IMR-90 (cell line): ENCODE data around the gene HS3ST5. TPM values are rescaled to one million over a fixed set of nuclear protein-coding genes. Genes with fewer than 3 reads are reported as not detected.
A peak's percentile ranks its signal among the peaks of the same experiment; 100 is the strongest.

ENCODE experiments used
- ATAC-seq: fragments of 200-7000 bp; cut with Tn5 transposase; 2 replicates; pipeline ENCODE4 v1.9.1; 2020; ENCODE audit warnings: low read depth, mild to moderate bottlenecking, moderate library complexity
- BruUV-seq: library from RNA; stranded (reverse); fragments of 400-500 nt; replicated peaks from 2 replicates; lab custom pipeline; 2021; lab: Mats Ljungman, UMichigan
- CTCF ChIA-PET: fragments of 300-600 bp; formaldehyde crosslinking; extraction: SDS; loops from one replicate; lab custom pipeline; 2021; ENCODE audit warnings: antibody characterized with exemption; lab: Yijun Ruan, JAX
- POLR2A ChIA-PET: fragments of 300-600 bp; sonication (Branson Sonifier 250); formaldehyde crosslinking; loops from one replicate; lab custom pipeline; 2022; ENCODE audit warnings: antibody characterized with exemption; ENCODE audit not compliant: unreplicated experiment; lab: Charles Lee
- DNase-seq: peaks from one replicate; pipeline ENCODE4 v3.0.0; 2013
- H2AFZ ChIP-seq: replicated peaks from 2 replicates; pipeline ENCODE3; 2013; ENCODE audit warnings: low read length, mild to moderate bottlenecking; ENCODE audit not compliant: poor library complexity
- H2AK5ac ChIP-seq: 2 replicates; pipeline ENCODE4 v1.6.1; 2013; ENCODE audit warnings: low read depth, low read length, inconsistent platforms
- H2AK9ac ChIP-seq: replicated peaks from 2 replicates; pipeline ENCODE3; 2013; ENCODE audit warnings: mild to moderate bottlenecking, low read depth, low read length, moderate library complexity; ENCODE audit not compliant: poor library complexity
- H2BK120ac ChIP-seq: 2 replicates; pipeline ENCODE4 v1.6.1; 2013; ENCODE audit warnings: low read depth, low read length, inconsistent platforms
- H2BK15ac ChIP-seq: 3 replicates; pipeline ENCODE4 v1.6.1; 2013; ENCODE audit warnings: low read depth, low read length, inconsistent platforms
- H2BK20ac ChIP-seq: 2 replicates; pipeline ENCODE4 v1.6.1; 2013; ENCODE audit warnings: low read depth, mild to moderate bottlenecking, inconsistent platforms, low read length, moderate library complexity
- H2BK5ac ChIP-seq: 2 replicates; pipeline ENCODE4 v1.6.1; 2013; ENCODE audit warnings: mild to moderate bottlenecking, low read depth, low read length, inconsistent platforms; ENCODE audit not compliant: poor library complexity, severe bottlenecking
- H3K14ac ChIP-seq: replicated peaks from 2 replicates; pipeline ENCODE4 v1.6.1; 2013; ENCODE audit warnings: low read depth, low read length, inconsistent platforms
- H3K18ac ChIP-seq: 2 replicates; pipeline ENCODE4 v1.6.1; 2013; ENCODE audit warnings: low read depth, low read length, control low read depth
- H3K23ac ChIP-seq: 2 replicates; pipeline ENCODE4 v1.6.1; 2013; ENCODE audit warnings: low read depth, low read length, inconsistent platforms
- H3K27ac ChIP-seq: 2 replicates; pipeline ENCODE4 v1.5.1; 2013; ENCODE audit warnings: mild to moderate bottlenecking, control low read depth, low read length; ENCODE audit not compliant: insufficient read depth
- H3K27me3 ChIP-seq: 2 replicates; pipeline ENCODE4 v1.6.1; 2013; ENCODE audit warnings: low read length; ENCODE audit not compliant: control insufficient read depth, insufficient read depth
- H3K36me3 ChIP-seq: 2 replicates; pipeline ENCODE4 v1.6.1; 2013; ENCODE audit warnings: low read length, mixed read lengths; ENCODE audit not compliant: control insufficient read depth, insufficient read depth
- H3K4ac ChIP-seq: 2 replicates; pipeline ENCODE4 v1.6.1; 2013; ENCODE audit warnings: low read depth, low read length, inconsistent platforms
- H3K4me1 ChIP-seq: 2 replicates; pipeline ENCODE4 v1.6.1; 2013; ENCODE audit warnings: low read length, mixed read lengths; ENCODE audit not compliant: control insufficient read depth, insufficient read depth
- H3K4me2 ChIP-seq: 2 replicates; pipeline ENCODE4 v1.6.1; 2013; ENCODE audit warnings: low read depth, mild to moderate bottlenecking, control low read depth, low read length, moderate library complexity
- H3K4me3 ChIP-seq: 2 replicates; pipeline ENCODE4 v1.5.1; 2013; ENCODE audit warnings: low read depth, mild to moderate bottlenecking, control low read depth, low read length, moderate library complexity; ENCODE audit not compliant: insufficient read depth
- H3K56ac ChIP-seq: 2 replicates; pipeline ENCODE4 v1.6.1; 2013; ENCODE audit warnings: low read length, inconsistent platforms; ENCODE audit not compliant: insufficient read depth; ENCODE audit errors: extremely low read depth
- H3K79me1 ChIP-seq, 2 experiments: 2 replicates each; pipeline ENCODE4 v1.6.1; 2013; ENCODE audit warnings: low read length in 2 of 2, inconsistent platforms in 1 of 2, low read depth in 1 of 2
- H3K9ac ChIP-seq: 2 replicates; pipeline ENCODE4 v1.6.1; 2013; ENCODE audit warnings: low read depth, low read length, control low read depth
- H3K9me1 ChIP-seq: 2 replicates; pipeline ENCODE4 v1.6.1; 2013; ENCODE audit warnings: low read length, inconsistent platforms; ENCODE audit not compliant: insufficient read depth
- H3K9me3 ChIP-seq: 2 replicates; pipeline ENCODE4 v1.6.1; 2013; ENCODE audit warnings: low read length; ENCODE audit not compliant: control insufficient read depth, insufficient read depth
- H4K20me1 ChIP-seq: 2 replicates; pipeline ENCODE4 v1.6.1; 2013; ENCODE audit warnings: low read length, inconsistent platforms; ENCODE audit not compliant: insufficient read depth
- H4K5ac ChIP-seq: 2 replicates; pipeline ENCODE4 v1.6.1; 2013; ENCODE audit warnings: mild to moderate bottlenecking, low read depth, low read length, control low read depth
- H4K8ac ChIP-seq, 2 experiments: 2 replicates each; pipeline ENCODE4 v1.6.1; 2013; ENCODE audit warnings: low read depth in 2 of 2, low read length in 2 of 2, control low read depth in 1 of 2, inconsistent platforms in 1 of 2
- H4K91ac ChIP-seq: 2 replicates; pipeline ENCODE4 v1.6.1; 2013; ENCODE audit warnings: low read depth, low read length, inconsistent platforms; ENCODE audit not compliant: insufficient read depth
- CEBPB ChIP-seq: IDR thresholded peaks from 2 replicates; pipeline ENCODE4 v1.6.1; 2012; ENCODE audit warnings: low read depth, low read length, improper control_type of control experiment
- FOS ChIP-seq: fragments of 150-350 bp; IDR thresholded peaks from 2 replicates; pipeline ENCODE4 v1.6.1; 2016; ENCODE audit warnings: low read depth, low read length
- MAFK ChIP-seq: IDR thresholded peaks from 2 replicates; pipeline ENCODE4 v1.6.1; 2012; ENCODE audit warnings: low read depth, low read length, improper control_type of control experiment
- NFE2L2 ChIP-seq: fragments of 150-350 bp; IDR thresholded peaks from 2 replicates; pipeline ENCODE4 v1.6.1; 2016; ENCODE audit warnings: low read depth, mild to moderate bottlenecking, low read length
- RAD21 ChIP-seq: IDR thresholded peaks from 2 replicates; pipeline ENCODE4 v1.6.1; 2012; ENCODE audit warnings: low read length, improper control_type of control experiment
- RFX5 ChIP-seq: IDR thresholded peaks from 2 replicates; pipeline ENCODE4 v1.8.0; 2012; ENCODE audit warnings: low read depth, mild to moderate bottlenecking, low read length, moderate library complexity
- WGBS, 2 experiments: methylation state at CpG; one replicate each; pipeline versions ENCODE4 v1.1.5 to v1.1.7; 2013; ENCODE audit warnings: missing lambda C conversion rate in 2 of 2; ENCODE audit not compliant: insufficient read length in 1 of 2; ENCODE audit errors: extremely low coverage in 2 of 2; 5-methylcytosine and 5-hydroxymethylcytosine counted together
- dilution Hi-C: fragments of 300-500 bp; cut with HindIII; formaldehyde crosslinking; loops from one replicate; pipeline ENCODE4 v1.14.3; 2018; ENCODE audit warnings: low sequenced_read_pairs; ENCODE audit not compliant: unreplicated experiment
- in situ Hi-C: fragments of 300-500 bp; cut with MboI; formaldehyde crosslinking; loops from 3 replicates; pipeline ENCODE4 v1.14.3; 2019; ENCODE audit warnings: low sequenced_read_pairs, inconsistent platforms, mixed read lengths
- intact Hi-C: fragments of 100-400 bp; cut with micrococcal nuclease; formaldehyde crosslinking; loops from 2 replicates; pipeline ENCODE4 v1.10.0; 2022
- polyA plus RNA-seq, 3 experiments: library from polyadenylated mRNA; depleted of rRNA; stranded (reverse); fragments of >200 nt; gene quantifications; 2 replicates each; pipeline ENCODE4 v1.2.3, GENCODE V29; 2012; ENCODE audit warnings: low replicate concordance in 1 of 3
- total RNA-seq: library from RNA; depleted of rRNA; stranded (reverse); fragments of >200 nt; gene quantifications from 2 replicates; pipeline ENCODE4 v1.2.3, GENCODE V29; 2012

The HS3ST5 gene
- total and polyA plus RNA-seq, 2 of the 4 experiments (the other 2 are of a cell fraction), result not detected

- in situ Hi-C loops, result no loop called here
- Histone ChIP-seq H2BK5ac (no peak overlapping the region), H3K56ac (no peak overlapping the region), H2AK5ac (no peak overlapping the region), H3K14ac (no peak overlapping the region), H4K20me1 (no peaks in the 10 kb centered on the region), H4K5ac (no peak overlapping the region), H3K27me3 (peaks cover 13% of the 10 kb centered on the region), H3K9ac (no peak overlapping the region), H3K9me1 (no peaks in the 10 kb centered on the region), H3K23ac (no peak overlapping the region), H2BK20ac (no peak overlapping the region), H4K8ac (no peak overlapping the region), H2AK9ac (no peak overlapping the region), H3K27ac (no peak overlapping the region), H3K4me2 (no peak overlapping the region), H4K91ac (no peak overlapping the region), H3K4me3 (no peak overlapping the region), H2BK120ac (no peak overlapping the region), H3K36me3 (no peaks in the 10 kb centered on the region), H3K4ac (no peak overlapping the region), H3K18ac (no peak overlapping the region), H3K4me1 (no peaks in the 10 kb centered on the region), H2AFZ (no peak overlapping the region), H3K79me1 (no peaks in the 10 kb centered on the region), H2BK15ac (no peak overlapping the region), H3K9me3 (no peaks in the 10 kb centered on the region)
- intact Hi-C loops, result no loop called here
- CTCF ChIA-PET, result interaction anchor here (1.2 kb wide), 1 partner anchor 24 kb away, joined by 3 read pairs; no protein-coding TSS in a partner anchor
- BruUV-seq, result no TSS peak
- TF ChIP-seq RFX5, result no peak
- TF ChIP-seq NFE2L2, result no peak
- peak; percentile 78; the same call in 1 of the 2 replicates for TF ChIP-seq CEBPB
- TF ChIP-seq FOS, result no peak
- no peak for TF ChIP-seq MAFK
- no peak for TF ChIP-seq RAD21
- POLR2A ChIA-PET, result no interaction called here
- dilution Hi-C loops, result no loop called here
- ATAC-seq (no peak), DNase-seq (no peak)
- WGBS, 2 experiments, result no CpG with 5 or more reads among the region's 1 CpG
Measured at GRCh38 chr6:114131945-114132344, 210.9 kb downstream of the HS3ST5 start.
